Tibial nerve (tissue), 4 donors: ENCODE results near the gene SLC6A2. TPM values are rescaled to one million over a fixed set of nuclear protein-coding genes. Genes with fewer than 3 reads are reported as not detected.

Experiments used
- DNase-seq, 2 donors: peaks; one replicate each; pipeline ENCODE4 v3.0.0-alpha.2; 2019; ENCODE audit warnings: low spot score in 2 of 2
- H3K27ac ChIP-seq, 4 donors: fragments of 200-600 bp; sonication (generic) in 3 of 4; one replicate each; pipeline ENCODE4 v1.5.1; 2017 to 2019; ENCODE audit warnings: mild to moderate bottlenecking in 1 of 4
- H3K27me3 ChIP-seq, 2 donors: fragments of 200-600 bp; sonication (generic) in 1 of 2; one replicate each; pipeline versions ENCODE4 v1.5.1 to v1.6.0; 2017 to 2019
- H3K36me3 ChIP-seq, 3 donors: fragments of 200-600 bp; sonication (generic); one replicate each; pipeline ENCODE4 v1.5.1; 2018 to 2019
- H3K4me1 ChIP-seq, 4 donors: fragments of 200-600 bp; sonication (generic) in 3 of 4; one replicate each; pipeline ENCODE4 v1.5.1; 2017 to 2019
- H3K4me3 ChIP-seq, 4 donors: fragments of 200-600 bp; sonication (generic) in 3 of 4; one replicate each; pipeline ENCODE4 v1.5.1; 2017 to 2019; ENCODE audit warnings: mild to moderate bottlenecking in 1 of 4, moderate library complexity in 1 of 4
- H3K9me3 ChIP-seq, 4 donors: fragments of 200-600 bp; sonication (generic) in 3 of 4; one replicate each; pipeline ENCODE4 v1.5.1; 2017 to 2019
- CTCF ChIP-seq, 5 experiments: fragments of 200-600 bp in 3 of 5; fragments of 450-650 bp in 2 of 5; sonication (generic) in 3 of 5; IDR thresholded peaks; one replicate each; pipeline ENCODE4 v1.5.1; 2016 to 2019; ENCODE audit warnings: antibody characterized with exemption in 5 of 5, mild to moderate bottlenecking in 3 of 5, moderate library complexity in 2 of 5
- EP300 ChIP-seq, 2 donors: sonication (generic); formaldehyde crosslinking; IDR thresholded peaks; one replicate each; pipeline ENCODE4 v1.6.1; 2017; ENCODE audit warnings: antibody characterized with exemption in 2 of 2, mild to moderate bottlenecking in 1 of 2
- POLR2A ChIP-seq, 2 donors: fragments of 450-650 bp; IDR thresholded peaks; one replicate each; pipeline ENCODE4 v1.6.1; 2017; ENCODE audit warnings: antibody characterized with exemption in 2 of 2, mild to moderate bottlenecking in 2 of 2, moderate library complexity in 2 of 2
- WGBS, 2 donors: methylation state at CpG; one replicate each; pipeline ENCODE4 v1.1.5; 2018; 5-methylcytosine and 5-hydroxymethylcytosine counted together
- total RNA-seq, 4 donors: library from RNA; depleted of rRNA; stranded (reverse); fragments of >200 nt; gene quantifications; one replicate each; pipeline ENCODE4 v1.1.0, GENCODE V29; 2016

Gene SLC6A2
- total RNA-seq, 4 donors from 2014 or later = 0.22 to 0.59 (median 0.30) TPM; not detected in 1

- H3K9me3 ChIP-seq = no peaks in the 10 kb centered on the region
- no peaks in the 10 kb centered on the region for H3K27me3 ChIP-seq
- no peak overlapping the region for H3K4me3 ChIP-seq
- H3K36me3 ChIP-seq = no peaks in the 10 kb centered on the region
- TF ChIP-seq POLR2A (IDR thresholded peaks at IDR 0.05) (no peak), EP300 (IDR thresholded peaks at IDR 0.05) (no peak), CTCF (IDR thresholded peaks at IDR 0.05) (no peak)
- DNase-seq = no peak
- no peaks in the 10 kb centered on the region for H3K4me1 ChIP-seq
- WGBS, 2 donors = 80 to 89% methylated on average over 2 of the region's 2 CpGs
- H3K27ac ChIP-seq = no peak overlapping the region
Measured at GRCh38 chr16:55734665-55735064, 78.9 kb downstream of the SLC6A2 start.

GRCh38 chr16:55735120-55735781 is 79.5 kb downstream of the SLC6A2 start:
- Histone ChIP-seq H3K36me3 (no peaks in the 10 kb centered on the region), H3K27ac (no peak overlapping the region), H3K27me3 (no peaks in the 10 kb centered on the region), H3K9me3 (no peaks in the 10 kb centered on the region), H3K4me1 (no peaks in the 10 kb centered on the region), H3K4me3 (no peak overlapping the region)
- TF ChIP-seq EP300 (IDR thresholded peaks at IDR 0.05) = no peak
- no peak for TF ChIP-seq POLR2A (IDR thresholded peaks at IDR 0.05)
- no peak for TF ChIP-seq CTCF (IDR thresholded peaks at IDR 0.05)
- WGBS, 2 donors = 89 to 91% methylated on average over 4 of the region's 4 CpGs
- DNase-seq = no peak

GRCh38 chr16:55736671-55737070 is 80.9 kb downstream of the SLC6A2 start:
- WGBS, 2 donors = 56 to 67% methylated on average over 4 of the region's 4 CpGs

GRCh38 chr16:55737318-55737717 is 81.5 kb downstream of the SLC6A2 start:
- H3K27ac ChIP-seq = no peak overlapping the region
- WGBS, 2 donors = 54 to 67% methylated on average over 3 of the region's 3 CpGs
- TF ChIP-seq CTCF (IDR thresholded peaks at IDR 0.05) = no peak
- TF ChIP-seq POLR2A (IDR thresholded peaks at IDR 0.05) = no peak
- TF ChIP-seq EP300 (IDR thresholded peaks at IDR 0.05) = no peak

More at GRCh38 chr16:55736671-55737070, 80.9 kb downstream of the SLC6A2 start:
- Histone ChIP-seq H3K36me3 (no peaks in the 10 kb centered on the region), H3K9me3 (no peaks in the 10 kb centered on the region), H3K4me1 (no peaks in the 10 kb centered on the region), H3K27me3 (no peaks in the 10 kb centered on the region), H3K4me3 (no peak overlapping the region), H3K27ac (no peak overlapping the region)
- TF ChIP-seq POLR2A (IDR thresholded peaks at IDR 0.05) (no peak), CTCF (IDR thresholded peaks at IDR 0.05) (no peak), EP300 (IDR thresholded peaks at IDR 0.05) (no peak)
- no peak for DNase-seq

GRCh38 chr16:55737966-55738365 is 82.2 kb downstream of the SLC6A2 start:
- Histone ChIP-seq H3K9me3 (no peaks in the 10 kb centered on the region), H3K4me1 (no peaks in the 10 kb centered on the region), H3K36me3 (no peaks in the 10 kb centered on the region), H3K27me3 (no peaks in the 10 kb centered on the region), H3K4me3 (no peak overlapping the region), H3K27ac (no peak overlapping the region)
- TF ChIP-seq CTCF (IDR thresholded peaks at IDR 0.05) (no peak), EP300 (IDR thresholded peaks at IDR 0.05) (no peak), POLR2A (IDR thresholded peaks at IDR 0.05) (no peak)
- DNase-seq = no peak
- 90 to 93% methylated on average over 9 of the region's 9 CpGs for WGBS, 2 donors

More at GRCh38 chr16:55737318-55737717, 81.5 kb downstream of the SLC6A2 start:
- no peaks in the 10 kb centered on the region for H3K9me3 ChIP-seq
- no peak overlapping the region for H3K4me3 ChIP-seq
- no peak for DNase-seq
- no peaks in the 10 kb centered on the region for H3K4me1 ChIP-seq
- no peaks in the 10 kb centered on the region for H3K27me3 ChIP-seq
- H3K36me3 ChIP-seq = no peaks in the 10 kb centered on the region
